ENCODE results near the gene RSPH10B2.
"Not testable (repeated sequence)": the region's sequence is repeated elsewhere in the genome, so short reads cannot be mapped to it uniquely, and the experiment has no call there.

RSPH10B2 gene

GRCh38 chr7:6789353-6789752 is 35.5 kb downstream of the RSPH10B2 start:
- not testable (repeated sequence) for DNase-seq (ENCODE audit: low read depth)

DNA sequence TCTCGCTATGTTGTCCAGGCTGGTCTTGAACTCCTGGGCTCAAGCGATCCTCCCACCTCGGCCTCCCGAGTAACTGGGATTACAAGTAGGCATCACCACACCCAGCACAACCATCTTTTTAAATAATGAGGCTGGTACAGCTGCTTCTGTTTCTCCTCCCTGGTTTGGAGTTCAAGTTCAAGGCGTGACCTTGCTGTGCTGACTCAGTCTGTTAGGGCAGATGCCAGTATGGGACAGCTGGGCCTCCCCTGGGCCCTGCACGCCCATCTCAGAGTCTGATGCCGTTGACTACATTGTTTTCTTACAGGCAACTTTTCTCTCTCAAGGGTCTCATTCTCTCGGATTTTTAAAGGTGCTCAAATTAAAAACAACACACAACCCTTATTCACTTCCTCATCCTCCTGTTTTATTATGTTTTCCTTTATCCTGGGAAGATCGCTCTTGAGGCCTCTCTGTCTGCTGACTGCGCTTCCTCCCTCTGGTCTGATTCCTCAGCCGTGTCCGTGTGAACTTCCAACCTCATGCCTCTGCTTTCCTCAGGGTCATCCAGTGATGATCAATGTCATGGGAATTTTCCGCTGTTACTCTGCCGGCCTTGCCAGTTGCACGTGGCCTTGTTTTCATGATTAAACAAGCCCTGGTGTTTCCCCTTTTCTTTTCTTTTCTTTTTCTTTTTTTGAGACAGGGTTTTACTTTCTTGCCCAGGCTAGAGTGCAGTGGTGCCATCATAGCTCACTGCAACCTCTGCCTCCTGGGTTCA is 38.4 kb downstream of the RSPH10B2 start:
- DNase-seq (ENCODE audit: low read depth) = peak; percentile 36

DNA sequence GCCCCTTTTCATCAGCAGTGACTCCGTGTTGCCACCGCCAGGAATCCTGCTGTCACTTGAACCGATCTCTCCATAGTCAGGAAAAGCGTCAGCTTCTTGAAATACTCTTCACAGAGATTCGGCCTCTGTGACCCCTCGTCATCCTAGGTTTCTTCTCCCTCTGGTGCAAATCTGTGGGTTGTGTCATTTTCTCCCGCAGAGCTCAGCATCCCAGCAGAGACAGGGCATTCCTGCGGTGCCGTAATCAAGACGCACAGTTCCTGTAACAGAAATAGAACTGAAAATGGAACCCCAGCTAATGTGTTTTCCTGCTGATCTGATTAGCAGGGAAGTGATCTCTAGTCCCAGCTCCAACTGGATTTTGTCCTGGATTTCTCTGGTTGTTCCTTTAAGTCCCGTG is 40.4 kb downstream of the RSPH10B2 start:
- not testable (repeated sequence) for DNase-seq (ENCODE audit: low read depth)

DNA sequence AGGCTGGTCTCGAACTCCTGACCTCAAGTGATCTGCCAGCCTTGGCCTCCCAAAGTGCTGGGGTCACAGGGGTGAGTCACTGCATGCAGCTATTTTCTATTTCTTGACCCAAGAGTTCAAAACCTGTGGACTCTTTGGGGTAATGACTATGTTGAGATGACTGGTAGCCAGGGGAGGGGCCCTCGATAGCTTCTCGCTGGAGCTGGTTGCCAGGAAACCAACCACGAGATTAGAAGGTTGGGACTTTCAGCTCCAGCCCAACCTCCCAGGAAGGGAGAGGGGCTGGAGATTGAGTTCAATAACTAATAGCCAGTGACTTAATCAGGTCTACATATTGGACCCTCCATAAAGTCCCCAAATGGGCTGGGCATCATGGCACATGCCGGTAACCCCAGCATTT is 43.3 kb downstream of the RSPH10B2 start:
- DNase-seq (ENCODE audit: low read depth) = not testable (repeated sequence)

- DNase-seq (ENCODE audit: low read depth) = not testable (repeated sequence)
Measured at GRCh38 chr7:6798047-6798446, 44.1 kb downstream of the RSPH10B2 start.

- not testable (repeated sequence) for DNase-seq (ENCODE audit: low read depth)
Measured at GRCh38 chr7:6799887-6800286, 46.0 kb downstream of the RSPH10B2 start.

DNA sequence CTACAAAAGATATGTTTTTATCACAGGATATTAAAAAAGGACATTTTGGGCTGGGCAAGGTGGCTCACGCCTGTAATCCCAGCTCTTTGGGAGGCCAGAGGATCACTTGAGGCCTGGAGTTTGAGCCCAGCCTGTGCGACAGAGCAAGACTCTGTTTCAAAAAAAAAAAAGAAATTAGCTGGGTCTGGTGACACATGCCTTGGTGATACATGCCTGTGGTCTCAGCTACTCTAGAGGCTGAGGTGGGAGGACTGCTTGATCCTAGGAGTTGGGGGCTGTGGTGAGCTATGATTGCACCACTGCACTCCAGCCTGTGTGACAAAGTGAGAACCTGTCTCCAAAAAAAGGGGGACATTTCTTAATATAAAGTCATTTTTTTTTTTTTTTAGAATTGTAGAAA is 46.4 kb downstream of the RSPH10B2 start:
- DNase-seq (ENCODE audit: low read depth) = not testable (repeated sequence)

GRCh38 chr7:6807393-6807918 is 53.6 kb downstream of the RSPH10B2 start:
- not testable (repeated sequence) for DNase-seq (ENCODE audit: low read depth)

- DNase-seq (ENCODE audit: low read depth) = not testable (repeated sequence)
Measured at GRCh38 chr7:6807959-6808358, 54.1 kb downstream of the RSPH10B2 start.

GRCh38 chr7:6813011-6813410 is 59.1 kb downstream of the RSPH10B2 start:
- DNase-seq (ENCODE audit: low read depth) = not testable (repeated sequence)

GRCh38 chr7:6815470-6815869 is 61.6 kb downstream of the RSPH10B2 start:
- DNase-seq (ENCODE audit: low read depth) = not testable (repeated sequence)

- DNase-seq (ENCODE audit: low read depth) = not testable (repeated sequence)
Measured at GRCh38 chr7:6821622-6822021, 67.7 kb downstream of the RSPH10B2 start.

GRCh38 chr7:6825236-6826125 is 71.6 kb downstream of the RSPH10B2 start:
- DNase-seq (ENCODE audit: low read depth) = not testable (repeated sequence)

GRCh38 chr7:6826151-6826550 is 72.2 kb downstream of the RSPH10B2 start, which contains the start of gene CCZ1B:
TSS of gene CCZ1B (minus strand) at chr7:6826275. CDS start at chr7:6826197, 78 bp downstream.
- DNase-seq (ENCODE audit: low read depth) = peak; percentile 4

DNA sequence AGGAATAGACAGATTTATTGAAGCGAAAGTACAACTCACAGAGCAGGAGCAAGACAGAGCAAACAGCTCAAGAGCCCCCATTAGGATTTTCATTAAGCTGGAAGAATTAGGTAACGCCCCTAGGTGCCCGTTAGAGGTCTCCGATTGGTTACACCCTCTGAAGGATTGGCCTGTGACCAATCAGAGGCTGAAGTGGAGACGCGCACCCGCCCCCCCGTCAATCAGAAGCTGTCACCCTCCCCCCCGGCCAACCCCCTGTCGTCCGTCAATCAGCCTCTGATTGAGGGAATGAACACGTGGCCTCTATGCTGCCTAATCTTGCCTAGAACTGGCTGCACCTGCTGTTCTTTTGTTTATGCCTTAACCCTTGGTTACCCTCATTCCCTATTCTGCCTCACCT is 73.3 kb downstream of the RSPH10B2 start:
- not testable (repeated sequence) for DNase-seq (ENCODE audit: low read depth)

DNA sequence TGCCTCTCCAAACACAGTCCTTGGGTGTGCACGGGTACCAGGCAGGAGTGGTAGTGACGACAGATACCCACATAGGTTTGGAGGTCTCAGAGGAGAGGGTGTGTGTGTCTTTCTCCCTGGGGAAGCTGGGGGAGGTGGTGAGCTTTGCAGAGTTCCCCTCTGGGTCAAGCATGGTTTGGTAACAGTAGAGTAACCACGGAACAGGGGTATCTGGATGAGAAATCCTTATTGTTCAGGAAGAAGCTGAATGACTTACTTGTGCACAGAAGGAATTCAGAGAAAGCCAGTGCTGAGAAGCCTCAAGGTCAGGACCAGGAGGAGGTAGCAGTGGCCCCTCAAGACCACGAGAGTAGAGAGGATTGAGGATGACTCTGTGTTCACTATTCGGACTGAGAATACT is 75.7 kb downstream of the RSPH10B2 start:
- not testable (repeated sequence) for DNase-seq (ENCODE audit: low read depth)

- DNase-seq (ENCODE audit: low read depth) = peak; percentile 25
Measured at GRCh38 chr7:6830026-6830425, 76.1 kb downstream of the RSPH10B2 start.

- no peak for DNase-seq (ENCODE audit: low read depth)
Measured at GRCh38 chr7:6831018-6831725, 77.3 kb downstream of the RSPH10B2 start.

- no peak for DNase-seq (ENCODE audit: low read depth)
Measured at GRCh38 chr7:6833636-6834035, 79.7 kb downstream of the RSPH10B2 start.

DNA sequence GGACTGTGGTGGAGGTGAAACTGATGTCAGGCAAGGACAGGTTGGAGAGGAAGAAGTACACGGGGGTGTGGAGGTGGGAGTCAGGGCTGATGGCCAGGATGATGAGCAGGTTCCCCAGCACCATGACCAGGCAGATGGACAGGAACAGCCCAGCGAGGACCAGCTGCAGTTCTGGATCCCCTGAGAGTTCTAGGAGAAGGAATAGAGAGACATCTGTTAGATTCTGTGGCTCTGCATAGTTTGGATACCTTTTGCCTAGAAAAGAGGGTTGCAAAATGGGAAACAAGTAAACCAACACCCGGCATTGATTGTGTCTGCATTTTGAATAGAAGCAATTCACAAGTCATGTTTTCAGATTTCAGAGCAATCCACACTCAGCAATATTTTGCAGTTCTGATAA is 81.6 kb downstream of the RSPH10B2 start:
- DNase-seq (ENCODE audit: low read depth) = not testable (repeated sequence)

DNA sequence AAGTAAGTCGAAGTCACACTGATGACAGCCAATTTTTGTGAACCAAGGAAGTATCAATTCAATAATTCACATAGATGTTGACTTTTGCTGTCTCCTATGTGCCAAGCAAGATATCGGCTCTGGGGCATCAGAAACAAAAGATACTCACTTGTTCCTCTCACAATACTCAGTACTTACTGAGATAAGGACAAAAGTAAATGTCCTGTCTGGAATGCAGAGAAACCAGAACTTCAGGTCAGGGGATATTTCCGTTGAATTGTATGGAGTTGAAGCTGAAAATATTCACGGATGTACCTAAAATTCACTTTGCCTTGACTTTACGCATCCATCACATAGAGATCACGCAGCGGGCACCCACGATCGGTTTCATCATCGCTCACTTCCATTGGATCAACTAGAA is 83.2 kb downstream of the RSPH10B2 start:
- not testable (repeated sequence) for DNase-seq (ENCODE audit: low read depth)

All from HS-5 (cell line).